Endothelial cell of umbilical vein (primary cell): ENCODE measurements around the gene PPEF1. TPM values are rescaled to one million over a fixed set of nuclear protein-coding genes. Genes with fewer than 3 reads are reported as not detected.
A peak's percentile ranks its signal among the peaks of the same experiment; 100 is the strongest.
"Not testable (repeated sequence)": the region's sequence is repeated elsewhere in the genome, so short reads cannot be mapped to it uniquely, and the experiment has no call there.

Experiments
- BruUV-seq: library from RNA; stranded (reverse); fragments of 400-500 nt; replicated peaks from 2 replicates; lab custom pipeline; 2021; lab: Mats Ljungman, UMichigan
- CTCF ChIA-PET: fragments of 300-600, 350-600 bp; sonication (Branson Sonifier 250); formaldehyde crosslinking; loops from one replicate; lab custom pipeline; 2021; ENCODE audit warnings: antibody characterized with exemption, inconsistent platforms; lab: Charles Lee
- POLR2A ChIA-PET: fragments of 300-600, 350-600 bp; sonication (Branson Sonifier 250); formaldehyde crosslinking; loops from one replicate; lab custom pipeline; 2021; ENCODE audit warnings: antibody characterized with exemption, inconsistent platforms; lab: Charles Lee
- DNase-seq: peaks from one replicate; pipeline ENCODE4 v3.0.0-alpha.2; 2011; ENCODE audit warnings: low read depth, low spot score
- FAIRE-seq: peaks from 2 replicates; lab custom pipeline; 2011; peaks lifted over from hg19 to GRCh38; lab: Jason Lieb, UNC
- H2AFZ ChIP-seq: 2 replicates; pipeline ENCODE4 v1.6.0; 2012; ENCODE audit warnings: low read depth, low read length, control low read depth, inconsistent platforms
- H3K27ac ChIP-seq: 2 replicates; pipeline ENCODE4 v1.5.1; 2011; ENCODE audit warnings: low read depth, mild to moderate bottlenecking, control low read depth, low read length, moderate library complexity; ENCODE audit not compliant: insufficient read depth
- H3K27me3 ChIP-seq, 2 experiments: 2 replicates each; pipeline versions ENCODE4 v1.6.0 to v1.6.1; 2011; ENCODE audit warnings: low read length in 2 of 2, mixed read lengths in 1 of 2; ENCODE audit not compliant: control insufficient read depth in 2 of 2, insufficient read depth in 2 of 2
- H3K36me3 ChIP-seq, 2 experiments: 2 replicates in 1 of 2; 3 replicates in 1 of 2; pipeline ENCODE4 v1.5.1; 2011; ENCODE audit warnings: low read length in 2 of 2, mild to moderate bottlenecking in 1 of 2, moderate library complexity in 1 of 2; ENCODE audit not compliant: control insufficient read depth in 2 of 2, insufficient read depth in 2 of 2; ENCODE audit errors: extremely low read depth in 1 of 2
- H3K4me1 ChIP-seq: 3 replicates; pipeline ENCODE4 v1.5.1; 2011; ENCODE audit warnings: mild to moderate bottlenecking, low read length; ENCODE audit not compliant: control insufficient read depth, insufficient read depth; ENCODE audit errors: extremely low read depth
- H3K4me2 ChIP-seq: 2 replicates; pipeline ENCODE4 v1.6.1; 2011; ENCODE audit warnings: low read length, control low read depth, mixed read lengths; ENCODE audit not compliant: insufficient read depth
- H3K4me3 ChIP-seq, 3 experiments: fragments of 200-600 bp in 1 of 3; sonication (generic), shearing (Covaris generic) in 1 of 3; replicated peaks in 1 of 3; 2 replicates each; pipeline ENCODE4 v1.5.1; 2011 to 2016; ENCODE audit warnings: control low read depth in 3 of 3, low read length in 3 of 3, mild to moderate bottlenecking in 2 of 3, inconsistent platforms in 1 of 3, low read depth in 1 of 3, moderate library complexity in 1 of 3; ENCODE audit not compliant: insufficient read depth in 1 of 3
- H3K79me2 ChIP-seq: 2 replicates; pipeline ENCODE4 v1.6.0; 2012; ENCODE audit warnings: low read length, inconsistent platforms; ENCODE audit not compliant: control insufficient read depth, insufficient read depth
- H3K9ac ChIP-seq: replicated peaks from 2 replicates; pipeline ENCODE3; 2011; ENCODE audit warnings: low read length, control low read depth; ENCODE audit not compliant: insufficient read depth; ENCODE audit errors: extremely low read depth
- H3K9me1 ChIP-seq: replicated peaks from 3 replicates; pipeline ENCODE4 v1.6.0; 2011; ENCODE audit warnings: mild to moderate bottlenecking, low read length; ENCODE audit not compliant: control insufficient read depth, insufficient read depth; ENCODE audit errors: extremely low read depth
- H3K9me3 ChIP-seq: replicated peaks from 2 replicates; pipeline ENCODE4 v1.5.1; 2012; ENCODE audit warnings: low read length, inconsistent platforms; ENCODE audit not compliant: control insufficient read depth, insufficient read depth
- H4K20me1 ChIP-seq: replicated peaks from 2 replicates; pipeline ENCODE3; 2011; ENCODE audit warnings: mild to moderate bottlenecking, low read length; ENCODE audit not compliant: control insufficient read depth, insufficient read depth; ENCODE audit errors: extremely low read depth
- CTCF ChIP-seq, 2 donors: IDR thresholded peaks; 1 replicate in 1 of 2; 2 replicates in 1 of 2; pipeline ENCODE4 v1.5.1; 2011; ENCODE audit warnings: low read length in 2 of 2, mild to moderate bottlenecking in 2 of 2, moderate library complexity in 2 of 2, control low read depth in 1 of 2, inconsistent platforms in 1 of 2, low read depth in 1 of 2; ENCODE audit not compliant: insufficient read depth in 1 of 2; ENCODE audit errors: extremely low read depth in 1 of 2
- EZH2 ChIP-seq: IDR thresholded peaks from 2 replicates; pipeline ENCODE4 v1.6.1; 2012; ENCODE audit warnings: borderline replicate concordance, low read depth, mild to moderate bottlenecking, moderate library complexity, low read length, inconsistent platforms; ENCODE audit not compliant: severe bottlenecking
- FOS ChIP-seq: IDR thresholded peaks from 2 replicates; pipeline ENCODE4 v1.6.1; 2011; ENCODE audit warnings: mild to moderate bottlenecking, low read length, moderate library complexity, borderline replicate concordance; ENCODE audit not compliant: insufficient read depth
- GATA2 ChIP-seq: IDR thresholded peaks from 2 replicates; pipeline ENCODE4 v1.7.0; 2011; ENCODE audit warnings: low read depth, mild to moderate bottlenecking, moderate library complexity, mixed read lengths, low read length; ENCODE audit not compliant: insufficient read length, insufficient read depth
- JUN ChIP-seq: IDR thresholded peaks from 2 replicates; pipeline ENCODE4 v1.6.1; 2011; ENCODE audit warnings: borderline replicate concordance, low read depth; ENCODE audit not compliant: insufficient read length, insufficient read depth
- MAX ChIP-seq: IDR thresholded peaks from 2 replicates; pipeline ENCODE4 v1.6.1; 2011; ENCODE audit not compliant: insufficient read depth, insufficient read length
- MYC ChIP-seq: IDR thresholded peaks from one replicate; pipeline ENCODE4 v1.6.1; 2011; ENCODE audit warnings: mild to moderate bottlenecking, low read depth, low read length
- POLR2A ChIP-seq: IDR thresholded peaks from 2 replicates; pipeline ENCODE4 v1.6.1; 2012; ENCODE audit warnings: low read depth, mild to moderate bottlenecking, control low read depth, low read length
- POLR2AphosphoS5 ChIP-seq: IDR thresholded peaks from 2 replicates; pipeline ENCODE4 v1.6.1; 2012; ENCODE audit warnings: low read depth, mild to moderate bottlenecking, control low read depth, low read length, moderate library complexity; ENCODE audit not compliant: insufficient read depth
- dilution Hi-C: fragments of 300-500 bp; cut with MboI; formaldehyde crosslinking; loops from one replicate; pipeline ENCODE4 v1.15.0; 2019; ENCODE audit warnings: low sequenced_read_pairs; ENCODE audit not compliant: extremely low pct_ligation_motif_present
- intact Hi-C: fragments of 100-400 bp; cut with micrococcal nuclease; formaldehyde crosslinking; loops from one replicate; pipeline ENCODE4 v1.10.0; 2022
- polyA plus RNA-seq, 4 experiments: library from polyadenylated mRNA; depleted of rRNA in 3 of 4; stranded (reverse) in 3 of 4; unstranded in 1 of 4; fragments of >200 nt; gene quantifications; 2 replicates each; pipeline versions ENCODE4 v1.2.1 to v1.2.3, GENCODE V29; 2011 to 2012; ENCODE audit warnings: missing spikeins in 1 of 4
- total RNA-seq: library from RNA; stranded (reverse); gene quantifications from 2 replicates; pipeline ENCODE4 v1.2.3, GENCODE V29; 2021

Gene PPEF1
- total and polyA plus RNA-seq, 2 donors (not counting 3 experiments of a cell fraction or from before 2014, with no cell fraction given): not detected

- Histone ChIP-seq H3K27me3 (no peaks in the 10 kb centered on the region), H3K9me1 (no peaks in the 10 kb centered on the region), H3K4me2 (no peak overlapping the region), H3K36me3 (no peaks in the 10 kb centered on the region), H3K27ac (no peak overlapping the region), H3K9ac (no peak overlapping the region), H3K9me3 (no peaks in the 10 kb centered on the region), H3K4me3 (no peak overlapping the region), H4K20me1 (no peaks in the 10 kb centered on the region), H2AFZ (no peak overlapping the region), H3K79me2 (no peaks in the 10 kb centered on the region), H3K4me1 (no peaks in the 10 kb centered on the region)
- intact Hi-C loops: no loop called here
- DNase-seq: no peak
- BruUV-seq: no TSS peak
- ChIA-PET CTCF (no interaction called here), POLR2A (no interaction called here)
- dilution Hi-C loops: no loop called here
- TF ChIP-seq MAX: no peak
- no peak for TF ChIP-seq FOS
- TF ChIP-seq EZH2: no peak
- no peak for TF ChIP-seq CTCF (IDR thresholded peaks at IDR 0.05; ENCODE audit: extremely low read depth in 1 of 2, insufficient read depth in 1 of 2, low read depth in 1 of 2, low read length in 2 of 2)
- no peak for TF ChIP-seq MYC
- TF ChIP-seq JUN: no peak
- TF ChIP-seq POLR2A: no peak
- no peak for TF ChIP-seq GATA2
- no peak for TF ChIP-seq POLR2AphosphoS5
- no peak for FAIRE-seq
Measured at GRCh38 chrX:18761750-18762149, 54.3 kb downstream of the PPEF1 start.

GRCh38 chrX:18763106-18763505 lies 55.7 kb downstream of the PPEF1 start:
- H4K20me1 ChIP-seq, H3K27ac ChIP-seq, H2AFZ ChIP-seq, CTCF ChIA-PET, H3K4me1 ChIP-seq, H3K9me1 ChIP-seq, POLR2A ChIA-PET, H3K9me3 ChIP-seq, intact Hi-C loops, BruUV-seq, dilution Hi-C loops, H3K36me3 ChIP-seq, H3K4me2 ChIP-seq, H3K79me2 ChIP-seq, H3K4me3 ChIP-seq, H3K27me3 ChIP-seq, H3K9ac ChIP-seq, DNase-seq: not testable (repeated sequence)
- peak; percentile 44 for FAIRE-seq
